ENCODE measurements around the gene MRPL44. TPM values are rescaled to one million over a fixed set of nuclear protein-coding genes. Genes with fewer than 3 reads are reported as not detected.

MRPL44 gene
- total and polyA plus RNA-seq, 2 of the 13 experiments (the other 11 are each of a cell fraction or from before 2014, with no cell fraction given) = 38.4 to 78.0 TPM

GRCh38 chr2:223989856-223990232 lies 32.6 kb downstream of the MRPL44 start (continued):
- TF ChIP-seq ZNF318 (CRISPR knock-in tag; IDR thresholded peaks at IDR 0.05) = no peak
- TF ChIP-seq ZMYM3 (CRISPR knock-in tag; IDR thresholded peaks at IDR 0.05) = no peak
- TF ChIP-seq CBX2 (IDR thresholded peaks at IDR 0.05; ENCODE audit: low read depth, low read length) = no peak
- no peak for TF ChIP-seq CBX2 (CRISPR knock-in tag; IDR thresholded peaks at IDR 0.05; ENCODE audit: low read depth)
- TF ChIP-seq EHMT2 (IDR thresholded peaks at IDR 0.05; ENCODE audit: borderline replicate concordance, low read depth, low read length) = no peak
- no peak for TF ChIP-seq KDM4B (CRISPR knock-in tag; IDR thresholded peaks at IDR 0.05)

Data from HepG2 (cell line).